NCI-H526 treated with DMSO at 0.1 percent for 48 hours (cell line): Measurements from ENCODE around the gene NFIC.
"Not testable (repeated sequence)": the region's sequence is repeated elsewhere in the genome, so short reads cannot be mapped to it uniquely, and the experiment has no call there.

Experiments
- DNase-seq: peaks from one replicate; lab custom pipeline; 2025; lab: John Stamatoyannopoulos, UW

NFIC gene

DNA sequence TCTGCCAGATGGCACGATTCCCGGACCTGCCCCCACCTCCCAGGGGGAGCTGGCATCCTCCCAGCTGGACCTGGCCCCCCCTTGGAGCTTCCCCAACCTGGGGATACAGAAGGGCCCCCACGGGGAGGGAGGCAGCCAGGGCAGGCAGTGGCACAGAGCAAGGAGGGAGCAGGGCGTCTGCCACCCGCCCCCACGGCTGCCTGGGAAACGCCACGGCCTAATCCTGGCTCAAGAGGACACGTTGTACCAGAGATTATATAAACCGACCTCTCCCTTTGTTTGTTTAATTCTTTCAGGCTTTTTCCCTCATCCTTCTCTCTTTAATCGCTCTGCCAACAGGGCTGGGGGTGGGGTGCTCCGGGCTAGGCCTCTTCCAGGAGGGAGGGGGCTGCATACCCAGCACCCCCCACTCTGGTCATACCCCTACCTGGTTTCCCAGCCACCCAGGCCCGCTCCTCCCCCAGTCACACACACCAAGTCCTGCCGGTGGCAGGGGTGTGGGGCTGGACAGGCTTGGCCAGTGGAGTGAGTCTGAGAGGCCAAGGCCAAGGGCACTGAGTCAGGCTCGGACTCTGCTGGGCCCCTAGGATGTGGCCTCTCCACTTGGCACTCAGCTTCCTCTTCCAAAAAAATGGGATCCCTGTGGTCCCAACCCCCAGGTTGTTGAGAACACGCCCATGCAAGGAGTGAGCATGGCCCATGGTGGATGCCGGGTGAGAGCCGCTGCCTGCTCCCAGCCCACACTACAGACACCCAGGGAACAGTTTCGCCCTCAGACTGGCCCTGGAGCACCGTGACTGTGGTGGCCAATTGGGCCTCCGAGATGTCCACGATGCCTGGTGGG, 29.5 kb upstream of the NFIC start:
- DNase-seq, result no peak

DNA sequence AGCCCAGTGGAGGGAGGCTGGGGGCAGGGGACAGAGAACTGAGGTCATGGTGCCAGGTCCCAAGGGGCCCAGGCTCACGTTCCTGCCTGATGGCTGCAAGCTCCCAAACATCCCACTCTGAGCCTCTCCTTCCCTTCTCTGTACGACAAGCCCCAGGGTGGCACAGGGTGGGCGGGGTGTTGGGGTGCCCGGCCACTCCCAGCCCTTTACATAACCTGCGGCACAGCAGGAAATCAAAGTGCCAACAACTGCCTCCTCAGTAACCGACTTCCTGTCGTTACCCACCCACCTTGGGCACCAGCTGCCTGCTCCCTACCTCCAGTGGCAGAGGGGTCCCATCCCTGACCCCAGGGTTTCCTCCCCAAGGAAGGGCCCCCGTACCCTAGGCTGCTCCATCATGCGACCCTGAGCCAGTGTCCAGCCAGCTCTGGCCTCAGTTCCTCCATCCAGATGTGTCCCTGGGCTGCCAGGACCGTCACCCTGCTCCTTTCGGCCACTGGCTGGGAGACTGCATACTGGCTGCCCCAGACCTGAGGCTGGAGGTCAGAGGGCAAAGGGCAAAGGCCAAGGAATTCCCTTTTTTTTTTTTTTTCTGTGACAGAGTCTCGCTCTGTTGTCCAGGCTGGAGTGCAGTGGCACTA, 27.7 kb upstream of the NFIC start:
- no peak for DNase-seq

DNA sequence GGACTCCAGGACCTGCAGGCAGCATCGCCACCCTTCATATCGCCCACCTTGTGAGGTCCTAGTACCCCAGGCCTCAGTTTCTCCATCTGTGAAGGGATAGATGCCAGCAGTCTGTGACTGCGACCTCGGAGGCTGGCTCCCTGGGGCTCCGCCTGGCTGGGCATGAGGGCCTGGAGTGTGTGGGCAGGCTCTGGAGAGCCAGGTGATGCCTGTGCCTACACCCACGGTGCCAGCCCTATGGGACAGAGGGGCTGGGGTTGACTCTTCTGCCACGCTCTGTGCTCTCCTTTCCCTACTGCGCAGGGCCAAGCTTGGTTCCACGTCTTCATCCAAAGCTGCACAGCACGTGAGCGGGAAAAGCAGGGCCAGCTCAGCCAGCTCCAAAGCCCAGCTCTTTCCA, 26.0 kb upstream of the NFIC start:
- no peak for DNase-seq

DNA sequence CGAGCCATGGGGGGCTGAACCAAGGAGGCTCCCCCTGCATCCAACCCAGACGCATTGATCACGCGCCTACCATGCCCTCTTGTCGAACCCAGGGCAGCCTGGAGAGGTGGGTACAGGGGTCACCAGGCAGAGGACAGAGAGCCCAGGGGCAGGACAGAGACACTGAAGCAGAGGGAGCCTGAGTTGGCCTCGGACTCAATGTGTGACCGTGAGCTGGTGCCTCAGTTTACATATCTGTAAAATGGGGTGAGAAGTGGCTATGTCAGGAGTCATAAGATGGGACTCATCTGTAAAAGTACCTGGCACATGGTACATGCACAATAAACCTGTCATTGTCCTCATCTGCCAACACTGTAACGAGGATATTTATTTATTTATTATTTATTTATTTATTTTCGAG, 24.1 kb upstream of the NFIC start:
- no peak for DNase-seq

DNA sequence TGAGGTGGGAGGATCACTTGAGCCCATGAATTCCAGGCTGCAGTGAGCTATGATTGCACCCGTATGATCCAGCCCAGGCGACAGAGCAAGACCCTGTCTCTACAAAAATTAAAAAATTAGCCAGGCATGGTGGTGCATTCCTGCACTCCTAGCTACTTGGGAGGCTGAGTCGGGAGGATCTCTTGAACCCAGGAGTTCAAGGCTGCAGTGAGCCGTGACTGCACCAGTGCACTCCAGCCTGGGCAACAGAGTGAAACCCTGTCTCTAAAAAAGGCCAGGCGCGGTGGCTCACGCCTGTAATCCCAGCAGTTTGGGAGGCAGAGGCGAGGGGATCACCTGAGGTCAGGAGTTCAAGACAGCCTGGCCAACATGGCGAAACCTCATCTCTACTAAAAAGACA, 23.4 kb upstream of the NFIC start:
- not testable (repeated sequence) for DNase-seq

DNA sequence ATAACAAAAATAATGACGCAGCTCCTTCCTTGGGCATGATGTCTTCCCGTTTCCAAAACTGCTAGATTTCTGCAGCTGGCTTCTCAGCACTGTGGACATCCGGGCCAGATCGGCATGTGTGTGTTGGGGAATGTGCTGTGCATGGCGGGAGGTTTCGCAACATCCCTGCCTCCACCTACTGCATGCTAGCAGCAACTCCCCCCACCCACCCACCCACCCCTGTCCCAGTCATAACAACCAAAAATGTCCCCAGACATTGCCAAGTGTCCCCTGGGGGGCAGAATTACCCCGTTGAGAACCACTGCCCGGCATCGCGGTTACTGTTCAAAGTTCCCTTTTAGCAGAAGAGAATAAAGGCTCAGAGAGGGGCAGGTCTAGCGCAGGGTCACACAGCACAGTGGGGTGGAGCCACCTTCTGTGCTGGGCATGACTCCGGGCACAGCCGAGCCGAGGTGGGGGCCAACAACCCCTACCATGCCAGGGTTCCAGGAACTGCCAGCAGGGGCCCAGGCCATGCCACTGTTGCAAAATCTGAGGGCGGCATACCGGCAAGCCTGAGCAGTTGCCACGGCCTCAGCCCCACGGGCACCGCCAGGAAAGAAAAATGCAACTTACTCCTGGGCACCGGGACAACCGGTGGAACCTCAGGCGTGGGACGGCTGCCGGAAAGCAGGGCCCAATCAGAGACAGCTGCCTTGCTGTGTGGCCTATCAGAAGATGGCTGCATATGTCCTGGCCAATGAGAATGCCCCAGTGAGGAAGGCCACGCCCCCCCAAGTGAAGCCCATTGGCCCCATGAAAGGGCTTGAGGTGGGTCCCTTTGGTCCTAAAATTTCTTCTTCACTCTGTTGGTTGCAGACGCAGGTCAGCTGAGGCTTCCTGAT, 22.5 kb upstream of the NFIC start:
- no peak for DNase-seq

DNA sequence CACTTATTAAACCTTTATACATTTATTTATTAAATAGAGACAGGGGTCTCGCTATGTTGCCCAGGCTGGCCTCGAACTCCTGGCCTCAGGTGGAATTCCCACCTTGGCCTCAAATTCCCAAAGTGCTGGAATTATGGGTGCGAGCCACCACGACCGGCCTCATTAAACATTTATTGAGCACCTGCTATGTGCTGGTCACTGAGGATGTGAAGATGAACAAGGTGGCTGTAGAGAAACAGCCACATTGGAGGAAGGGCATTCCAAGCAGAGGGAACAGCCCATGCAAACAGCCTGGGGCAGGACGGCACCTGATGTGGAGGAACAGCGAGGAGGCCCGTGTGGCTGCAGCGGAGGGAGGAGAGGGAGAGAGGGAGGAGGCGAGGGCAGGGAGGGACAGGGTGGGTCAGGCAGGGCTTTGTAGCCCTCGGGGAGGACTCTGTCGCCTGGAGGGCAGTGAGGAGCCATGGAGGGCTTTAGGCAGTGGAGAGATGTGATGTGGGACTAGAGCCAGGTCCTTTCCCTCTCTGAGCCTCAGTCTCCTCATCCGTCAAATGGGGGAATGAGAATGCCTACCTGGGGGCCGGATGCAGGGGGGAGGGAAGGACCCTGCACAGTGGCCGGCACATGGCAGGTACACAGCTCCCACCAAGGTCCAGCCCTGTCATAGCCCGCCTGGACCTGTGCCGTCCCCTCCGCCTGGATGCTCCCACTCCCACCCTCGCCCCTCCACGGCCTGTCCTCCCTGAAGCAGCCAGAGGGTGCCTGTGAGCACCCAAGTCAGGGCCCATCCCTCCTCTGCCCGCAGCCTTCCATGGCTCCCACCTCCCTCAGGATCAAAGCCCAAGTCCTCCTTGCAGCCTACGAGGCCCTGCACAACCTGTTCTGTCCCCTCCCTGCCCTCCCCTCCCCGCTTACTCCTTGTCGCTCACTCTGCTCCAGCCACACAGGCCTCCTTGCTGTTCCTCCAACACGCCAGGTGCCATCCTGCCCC, 21.5 kb upstream of the NFIC start:
- no peak for DNase-seq

DNA sequence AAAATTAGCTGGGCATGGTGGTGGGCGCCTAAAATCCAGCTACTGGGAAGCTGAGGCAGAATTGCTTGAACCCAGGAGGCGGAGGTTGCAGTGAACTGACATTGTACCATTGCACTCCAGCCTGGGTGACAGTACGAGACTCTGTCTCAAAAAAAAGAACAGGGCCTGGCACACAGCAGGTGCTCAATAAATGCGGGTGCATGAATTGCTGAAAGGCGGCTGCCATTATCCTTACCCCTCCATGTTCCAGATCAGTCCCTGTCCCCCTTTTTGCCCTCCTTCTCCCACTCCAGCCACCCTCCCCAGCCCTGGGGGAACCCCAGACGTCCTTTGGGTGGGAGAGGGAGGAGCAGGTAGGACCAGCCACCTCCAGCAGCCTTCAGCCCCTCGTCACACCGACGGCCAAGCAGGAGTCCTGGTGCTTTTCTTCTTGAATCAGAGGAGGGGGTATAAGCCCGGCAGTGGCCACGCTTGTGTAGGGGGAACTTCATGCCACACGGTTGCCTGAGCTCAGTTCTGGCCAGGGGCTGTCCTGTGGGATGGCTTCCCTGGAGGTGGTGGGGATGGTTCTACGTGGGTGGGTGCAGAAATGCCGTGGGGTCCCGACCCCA, 20.4 kb upstream of the NFIC start:
- DNase-seq, result no peak

DNA sequence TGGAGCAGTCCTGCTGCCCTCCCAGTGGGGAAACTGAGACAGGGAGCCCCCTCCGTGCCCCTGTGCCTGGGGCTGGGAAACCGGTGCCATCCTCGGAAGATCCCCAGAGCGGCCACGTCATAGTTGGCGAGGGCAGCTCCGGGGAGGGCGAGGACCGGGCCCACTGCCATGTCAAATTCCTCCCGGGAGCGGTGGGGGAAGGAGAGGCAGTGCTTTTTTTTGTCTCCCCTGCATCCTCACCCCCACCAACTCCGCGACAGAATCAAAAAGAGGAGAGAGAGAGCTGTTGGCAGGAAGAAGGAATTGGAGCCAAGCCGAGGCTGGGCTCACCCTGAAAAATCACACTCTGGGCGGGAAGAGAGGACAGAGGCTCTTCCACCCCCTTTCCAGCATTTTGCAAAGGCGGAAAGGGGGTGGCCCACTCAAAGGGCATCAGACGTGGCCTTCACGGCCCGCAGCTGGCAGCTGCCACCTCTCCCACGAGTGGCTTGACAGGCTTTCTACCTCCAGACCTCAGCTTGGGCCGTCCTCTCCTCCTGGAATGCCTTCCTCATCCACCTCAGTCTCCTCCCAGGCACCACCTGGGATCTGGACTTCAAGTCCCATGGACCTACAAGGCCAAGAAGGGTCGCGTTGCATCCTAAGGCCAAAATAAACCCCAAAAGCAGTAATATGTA, 19.6 kb upstream of the NFIC start:
- DNase-seq, result no peak

DNA sequence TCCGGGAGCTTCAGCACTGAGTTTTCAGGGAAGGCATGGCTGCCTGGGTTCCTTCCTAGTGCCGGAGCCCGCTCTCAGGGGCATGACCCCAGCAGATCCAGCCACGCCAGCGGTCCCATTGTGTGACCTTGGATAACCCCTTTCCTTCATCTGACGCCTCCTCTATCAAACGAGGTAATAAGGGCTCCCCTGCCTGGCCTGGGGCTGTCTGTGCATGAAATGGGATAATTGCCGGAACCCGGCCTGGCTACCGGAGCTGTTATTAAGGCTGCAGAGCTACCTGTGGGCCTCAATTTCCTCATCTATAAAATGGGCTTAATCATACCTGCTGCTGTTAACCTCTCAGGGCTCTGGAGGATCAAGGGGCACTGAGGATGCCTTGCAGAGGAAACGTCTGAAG, 18.3 kb upstream of the NFIC start:
- no peak for DNase-seq

DNA sequence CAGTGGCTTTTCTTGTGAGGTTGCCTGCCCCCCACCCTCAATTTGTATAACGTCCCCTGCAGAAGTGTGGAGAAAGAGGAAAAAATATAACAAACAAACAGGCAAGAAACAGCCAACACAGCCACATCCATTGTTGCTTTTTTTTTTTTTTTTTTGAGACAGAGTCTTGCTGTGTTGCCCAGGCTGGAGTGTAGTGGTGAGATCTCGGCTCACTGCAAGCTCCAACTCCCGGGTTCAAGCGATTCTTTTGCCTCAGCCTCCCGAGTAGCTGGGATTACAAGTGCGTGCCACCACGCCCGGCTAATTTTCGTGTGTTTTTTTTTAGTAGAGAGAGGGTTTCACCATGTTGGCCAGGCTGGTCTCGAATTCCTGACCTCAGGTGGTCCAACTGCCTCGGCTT, 17.9 kb upstream of the NFIC start:
- DNase-seq, result not testable (repeated sequence)

DNA sequence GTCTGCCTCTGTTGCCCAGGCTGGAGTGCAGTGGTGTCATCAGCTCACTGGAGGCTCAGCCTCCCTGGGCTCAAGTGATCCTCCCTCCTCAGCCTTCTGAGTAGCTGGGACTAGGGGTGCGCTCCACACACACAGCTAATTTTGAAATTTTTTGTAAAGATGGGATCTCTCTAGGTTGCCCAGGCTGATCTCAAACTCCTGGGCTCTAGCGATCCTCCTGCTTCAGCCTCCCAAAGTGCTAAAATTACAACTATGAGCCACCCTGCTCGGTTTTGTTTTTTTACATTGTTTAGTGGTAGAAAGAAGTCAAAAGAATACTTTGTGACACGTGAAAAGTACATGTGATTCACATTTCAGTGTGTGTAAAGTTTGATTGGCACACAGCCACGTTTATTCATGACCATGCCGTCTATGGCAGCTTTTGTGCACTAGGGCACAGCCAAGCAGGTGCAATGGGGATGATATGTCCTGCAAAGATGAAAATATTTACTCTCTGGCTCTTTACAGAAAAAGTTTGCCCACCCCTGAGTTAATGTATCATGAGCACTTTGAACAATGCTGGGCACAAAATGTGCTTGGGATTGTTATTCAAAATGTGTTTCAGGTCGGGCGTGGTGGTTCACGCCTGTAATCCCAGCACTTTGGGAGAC, 16.2 kb upstream of the NFIC start:
- no peak for DNase-seq

DNA sequence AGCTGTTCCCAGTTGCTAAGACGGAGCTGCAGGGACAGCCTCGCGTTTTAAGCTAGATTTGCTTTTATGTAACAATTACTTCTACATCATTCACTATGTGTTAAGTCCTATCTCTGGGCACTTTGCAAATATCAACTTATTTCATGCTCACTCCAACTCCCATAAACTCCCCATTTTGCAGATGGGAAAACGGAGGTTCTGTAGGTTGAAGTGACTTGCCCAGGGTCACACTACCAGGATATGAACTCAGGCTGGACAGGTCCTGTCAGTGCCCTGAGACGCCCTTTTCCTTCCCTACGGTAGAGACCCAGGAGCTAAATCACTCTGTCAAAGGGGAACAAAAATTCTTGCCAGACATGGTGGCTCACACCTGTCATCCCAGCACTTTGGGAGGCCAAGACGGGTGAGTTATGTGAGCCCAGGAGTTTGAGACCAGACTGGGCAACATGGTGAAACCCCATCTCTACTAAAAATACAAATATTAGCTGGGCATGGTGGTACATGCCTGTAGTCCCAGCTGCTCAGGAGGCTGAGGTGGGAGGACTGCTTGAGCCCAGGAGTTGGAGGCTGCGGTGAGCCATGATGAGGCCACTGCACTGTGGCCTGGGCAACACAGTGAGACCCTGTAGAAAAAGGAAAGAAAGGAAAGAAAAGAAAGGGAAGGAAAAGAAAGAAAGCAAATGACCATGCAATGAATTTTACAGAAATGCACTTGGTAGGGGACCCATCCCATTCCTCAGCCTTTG, 14.5 kb upstream of the NFIC start:
- DNase-seq, result no peak

DNA sequence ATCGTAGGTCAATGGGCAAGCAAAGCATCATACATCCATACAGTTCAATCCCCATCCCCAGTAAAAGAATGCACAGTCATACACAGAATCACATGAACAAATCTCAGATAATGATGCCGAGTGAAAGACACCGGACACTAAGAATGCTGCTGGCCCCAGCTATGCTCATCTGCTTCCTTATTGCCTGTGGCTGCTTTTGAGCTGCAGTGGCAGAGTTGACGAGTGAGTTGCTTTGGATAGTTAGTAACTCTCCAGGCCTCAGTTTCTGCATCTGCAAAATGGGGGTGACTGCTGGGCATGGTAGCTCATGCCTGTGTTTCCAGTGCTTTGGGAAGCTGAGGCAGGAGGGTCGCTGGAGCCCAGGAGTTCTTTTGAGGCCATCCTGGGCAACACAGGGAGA, 12.9 kb upstream of the NFIC start:
- DNase-seq, result no peak

DNA sequence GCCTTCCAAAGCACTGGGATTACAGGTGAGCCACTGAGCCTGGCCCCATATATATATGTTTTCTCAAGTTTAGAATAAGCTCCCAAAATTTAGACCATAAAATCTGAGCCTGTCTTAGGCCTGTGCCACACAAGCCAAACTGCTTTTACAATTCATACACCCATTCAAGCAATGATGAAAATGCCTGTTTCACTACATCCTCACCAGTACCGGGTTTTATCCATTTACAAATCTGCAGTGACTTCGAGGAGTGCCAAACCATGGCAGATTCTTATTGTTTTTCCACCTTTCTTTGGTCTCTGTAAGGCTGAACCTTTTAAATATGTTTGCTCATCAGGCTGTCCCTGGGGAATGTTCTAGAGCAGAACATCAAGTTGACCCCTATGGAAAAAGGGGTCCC, 9.6 kb upstream of the NFIC start:
- no peak for DNase-seq

DNA sequence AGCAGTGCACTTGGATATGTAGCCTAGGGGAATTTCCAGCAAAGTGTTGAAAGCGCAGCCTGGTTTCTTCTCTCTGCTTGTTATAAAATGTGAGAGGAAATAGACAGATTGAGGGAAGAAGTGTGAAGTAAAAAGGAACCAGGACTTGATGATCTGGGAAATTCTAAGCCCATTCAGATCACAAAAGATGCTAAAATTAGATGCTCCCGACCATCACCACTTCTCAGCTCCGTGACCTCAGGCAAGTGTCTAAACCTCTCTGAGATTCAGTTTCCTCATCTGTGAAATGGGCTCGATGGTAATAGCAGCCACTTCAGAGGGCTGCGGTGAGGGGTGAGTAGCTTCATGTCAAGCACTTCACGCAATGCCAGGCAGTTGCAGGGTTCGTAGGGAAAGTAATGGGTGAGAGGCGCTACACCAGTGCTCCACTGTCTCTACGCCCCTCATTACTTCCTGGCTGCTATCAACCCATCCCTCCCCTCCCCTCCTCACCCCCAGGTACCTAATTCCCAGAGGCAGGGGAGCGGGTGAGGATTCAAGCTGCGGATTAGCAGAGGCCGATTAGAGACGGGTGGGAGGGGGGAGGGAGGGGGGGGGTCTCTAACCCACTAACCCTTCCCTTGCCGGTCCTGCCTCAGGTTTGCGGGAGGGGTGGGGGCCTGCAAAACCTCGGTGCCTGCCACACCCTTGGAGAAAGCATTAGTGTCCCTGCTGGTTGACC, 9.0 kb upstream of the NFIC start:
- DNase-seq, result no peak

DNA sequence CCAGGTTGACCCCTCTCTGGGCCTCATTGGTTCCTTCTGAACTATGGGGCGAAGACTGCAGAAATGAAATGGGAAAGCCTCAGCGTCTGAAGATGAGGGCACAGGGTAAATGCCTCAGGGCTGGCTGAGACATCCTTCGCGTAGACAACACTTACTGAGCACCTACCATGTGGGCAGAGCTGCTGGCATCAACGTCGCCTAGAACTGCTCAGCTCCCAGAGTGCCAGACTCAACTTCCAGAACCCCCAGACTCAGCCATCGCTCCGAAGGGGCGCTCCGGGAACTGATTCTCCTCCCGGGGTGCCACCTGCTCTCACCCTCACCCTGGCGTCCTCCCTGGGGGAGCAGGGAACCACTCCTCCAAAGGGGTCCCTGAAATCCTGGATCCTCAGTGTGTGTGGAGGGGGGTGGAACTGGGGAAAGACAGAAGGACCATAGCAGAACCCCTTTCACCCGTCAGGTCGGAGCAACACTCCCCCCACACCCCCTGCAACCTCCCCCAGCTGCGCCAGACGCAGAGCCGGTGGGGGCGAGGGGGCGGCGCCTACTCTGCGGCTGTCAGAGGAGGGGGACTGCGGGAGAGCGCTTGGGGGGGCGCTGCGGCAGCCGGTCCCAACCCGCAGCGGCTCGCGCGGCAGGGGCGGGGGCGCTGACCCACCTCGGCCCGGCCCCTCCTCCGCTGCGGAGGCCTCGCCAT, 8.2 kb upstream of the NFIC start:
- no peak for DNase-seq

DNA sequence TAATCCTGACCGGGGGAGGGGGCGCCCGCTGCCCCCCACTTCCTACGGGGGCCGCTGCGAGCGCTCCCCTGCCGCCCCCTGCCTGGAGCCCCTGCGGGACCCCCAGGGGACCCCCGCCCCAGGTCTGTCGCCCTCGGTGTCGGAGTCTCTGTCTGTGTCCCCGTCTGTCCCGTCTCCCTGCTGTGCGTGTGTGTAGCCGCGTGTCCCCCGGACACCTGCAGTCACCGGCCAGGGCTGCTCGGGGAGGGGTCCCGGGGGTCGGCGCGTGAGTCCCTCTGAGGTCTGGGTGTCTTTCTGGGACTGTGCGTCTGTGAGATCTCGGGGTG, 7.7 kb upstream of the NFIC start:
- DNase-seq, result no peak
